HG03108 (cell line): Measurements from ENCODE around the gene CAMK2G.

Source experiments
- ATAC-seq: cut with Tn5 transposase; IDR thresholded peaks from one replicate; pipeline ENCODE4 v1.9.1; 2021; ENCODE audit warnings: moderate library complexity; ENCODE audit not compliant: unreplicated experiment

CAMK2G gene

DNA sequence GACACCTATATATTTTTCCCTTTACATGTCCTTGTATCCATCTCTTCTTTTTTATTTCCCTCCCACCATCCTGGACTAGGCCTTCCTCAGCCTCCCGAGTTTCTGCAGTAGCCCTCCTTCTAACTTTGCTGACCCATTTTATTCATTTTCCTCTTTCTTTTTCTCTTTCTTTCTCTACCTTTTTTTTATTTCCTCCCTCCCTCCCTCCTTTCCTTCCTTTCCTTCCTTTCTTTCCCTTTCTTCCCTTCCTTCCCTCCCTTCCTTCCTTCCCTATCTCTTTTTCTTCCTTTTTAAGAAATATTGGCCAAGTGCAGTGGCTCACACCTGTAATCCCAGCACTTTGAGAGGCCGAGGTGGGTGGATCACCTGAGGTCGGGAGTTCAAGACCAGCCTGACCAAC is 9.7 kb upstream of the CAMK2G start:
- ATAC-seq, result no peak

GRCh38 chr10:73881221-73881919 is 7.0 kb upstream of the CAMK2G start:
- ATAC-seq, result no peak

GRCh38 chr10:73879296-73880173 is 5.2 kb upstream of the CAMK2G start:
- ATAC-seq, result peak; percentile 78

DNA sequence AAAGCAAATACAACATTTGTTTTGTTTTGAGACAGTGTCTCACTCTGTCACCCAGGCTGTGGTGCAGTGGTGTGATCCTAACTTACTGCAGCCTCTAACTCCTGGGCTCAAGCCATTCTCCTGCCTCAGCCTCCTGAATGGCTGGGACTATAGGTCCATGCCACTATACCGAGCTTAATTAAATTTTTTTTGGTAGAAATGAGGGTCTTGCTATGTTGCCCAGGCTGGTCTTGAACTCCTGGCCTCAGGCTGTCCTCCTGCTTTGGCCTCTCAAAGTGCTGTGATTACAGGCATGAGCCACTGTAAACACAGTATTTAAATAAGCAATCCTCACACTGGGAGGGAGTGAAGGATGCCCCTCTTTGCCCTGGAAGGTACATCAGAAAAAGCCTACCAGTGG is 4.0 kb upstream of the CAMK2G start:
- no peak for ATAC-seq

- ATAC-seq, result no peak
Measured at GRCh38 chr10:73877533-73878160, 3.3 kb upstream of the CAMK2G start.

GRCh38 chr10:73876971-73877370 is 2.6 kb upstream of the CAMK2G start:
- ATAC-seq, result no peak

DNA sequence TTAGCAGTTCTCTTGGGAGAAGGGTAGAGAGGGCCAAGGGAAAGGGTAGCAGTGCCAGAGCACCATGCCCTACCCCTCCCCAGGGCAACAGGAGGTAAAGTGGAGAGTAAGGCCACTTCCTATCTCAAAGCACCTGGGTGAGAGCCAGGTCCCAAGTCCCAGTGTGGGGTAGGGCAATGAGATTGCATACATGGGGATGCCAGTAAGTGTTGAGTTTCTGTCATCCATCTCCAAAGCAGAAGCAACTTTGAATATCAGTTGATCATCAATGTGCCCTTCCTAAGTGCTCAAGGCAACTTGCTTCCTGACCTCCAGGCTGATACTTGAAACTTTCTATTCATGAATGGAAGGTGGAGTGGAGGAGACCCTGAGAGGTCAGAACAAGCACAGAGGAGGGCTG is 2.2 kb upstream of the CAMK2G start:
- no peak for ATAC-seq

GRCh38 chr10:73876157-73876556 is 1.8 kb upstream of the CAMK2G start:
- ATAC-seq, result no peak

DNA sequence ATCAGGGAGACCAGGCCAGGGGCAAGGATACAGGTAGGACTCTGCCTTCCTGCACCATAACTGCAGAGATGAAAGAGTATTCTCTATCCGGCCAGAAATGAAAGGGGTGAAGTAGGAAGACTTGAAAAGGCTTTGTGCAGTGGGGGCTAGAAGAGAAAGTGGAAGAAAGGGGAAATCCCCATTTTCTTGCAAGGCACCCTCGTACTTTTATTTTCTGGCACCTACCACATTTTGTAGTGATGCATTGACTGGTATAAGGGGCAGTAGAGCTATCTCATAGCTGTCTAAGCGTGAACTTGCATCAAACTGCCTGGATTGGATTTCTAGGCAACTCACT is 752 bp upstream of the CAMK2G start:
- ATAC-seq, result peak; percentile 8

DNA sequence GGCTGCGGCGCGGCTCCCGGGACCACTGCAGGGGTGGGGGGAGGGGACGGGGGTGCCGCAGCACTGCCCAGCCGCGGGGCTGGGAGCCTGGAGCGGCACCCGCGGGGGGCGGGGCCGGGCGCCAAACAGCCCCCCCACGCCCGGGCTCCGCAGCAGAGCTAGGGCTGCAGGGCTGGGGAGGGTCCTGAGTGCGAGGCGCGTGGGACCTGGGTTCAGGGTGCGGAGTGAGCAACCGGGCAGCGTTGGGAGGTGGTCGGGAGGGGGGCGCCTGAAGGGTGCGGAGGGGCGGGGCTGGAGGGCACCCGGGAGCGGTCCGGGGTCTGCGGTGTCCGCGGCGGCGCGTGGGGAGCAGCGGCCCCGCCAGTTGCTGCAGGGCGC is 528 bp downstream of the CAMK2G start:
- ATAC-seq, result no peak

- ATAC-seq, result no peak
Measured at GRCh38 chr10:73873142-73873837, 1.1 kb downstream of the CAMK2G start.

- no peak for ATAC-seq
Measured at GRCh38 chr10:73872190-73872710, 2.1 kb downstream of the CAMK2G start.

DNA sequence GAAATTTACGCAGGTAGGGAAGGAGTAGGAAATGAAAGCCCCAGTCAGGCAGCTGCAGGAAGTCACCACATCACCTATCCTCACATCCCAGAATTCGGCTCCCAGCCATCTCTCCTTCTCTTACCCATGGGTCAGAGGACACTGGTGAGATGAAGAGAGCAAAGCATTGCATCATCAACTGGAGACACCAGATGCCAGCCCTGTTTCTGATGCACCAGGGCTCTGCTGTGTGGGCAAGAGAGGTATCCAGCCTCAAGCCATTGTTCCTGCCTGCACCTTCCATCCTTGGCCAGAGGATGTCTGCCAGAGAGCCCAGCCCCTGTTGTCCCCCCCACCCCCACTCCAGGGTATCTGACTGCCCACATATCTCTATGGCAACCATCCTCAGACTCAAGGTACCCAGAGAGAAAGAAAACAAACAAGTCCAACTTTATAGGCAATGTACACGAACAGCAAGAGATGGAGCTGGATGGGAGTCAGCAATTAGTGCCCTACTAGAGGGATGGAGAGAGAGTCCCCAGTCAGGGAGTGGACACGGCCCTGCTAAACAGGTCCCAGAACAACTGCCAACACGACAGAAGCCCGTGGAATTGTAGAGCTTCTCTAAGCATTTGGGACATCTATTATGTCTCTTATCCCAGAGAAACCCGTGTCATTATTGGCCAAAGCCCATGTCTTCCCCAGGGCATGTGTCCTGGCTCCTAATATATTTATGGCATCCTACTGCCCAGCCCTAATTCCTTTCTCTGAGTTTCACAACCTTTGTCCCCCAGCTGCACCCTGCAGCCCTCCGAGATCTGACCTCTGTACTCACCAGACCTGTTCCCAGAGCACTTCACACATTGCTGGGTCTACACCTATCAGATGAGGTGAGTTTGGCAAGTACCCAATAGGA is 2.8 kb downstream of the CAMK2G start:
- no peak for ATAC-seq

DNA sequence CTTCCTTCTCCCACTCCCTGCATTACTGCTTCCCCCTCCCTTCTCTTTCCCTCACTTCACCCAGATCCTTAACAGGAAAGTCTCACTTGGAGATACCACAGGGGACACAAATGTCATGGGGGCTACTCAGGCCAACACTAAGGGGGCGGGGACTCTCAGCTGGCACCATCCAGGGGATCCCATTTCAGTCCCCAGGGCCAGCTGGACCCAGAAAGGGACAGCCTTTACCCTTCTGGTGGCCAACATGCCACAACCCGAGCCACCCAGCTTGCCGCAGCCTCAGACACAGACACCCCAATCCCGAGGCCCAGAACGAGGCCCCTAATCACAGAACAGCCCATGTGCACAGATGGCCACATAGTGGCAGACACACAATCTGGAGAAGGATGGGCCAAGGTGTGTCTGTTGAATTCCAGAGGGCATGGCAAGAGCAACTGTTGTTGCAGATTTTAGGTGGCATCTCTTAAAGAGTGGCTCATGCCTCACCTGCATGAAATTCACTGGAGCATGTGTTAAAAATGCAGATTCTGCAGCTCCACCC is 5.6 kb downstream of the CAMK2G start:
- no peak for ATAC-seq

- ATAC-seq, result no peak
Measured at GRCh38 chr10:73867871-73868631, 6.3 kb downstream of the CAMK2G start.

GRCh38 chr10:73867126-73867807 is 7.1 kb downstream of the CAMK2G start:
- ATAC-seq, result no peak

DNA sequence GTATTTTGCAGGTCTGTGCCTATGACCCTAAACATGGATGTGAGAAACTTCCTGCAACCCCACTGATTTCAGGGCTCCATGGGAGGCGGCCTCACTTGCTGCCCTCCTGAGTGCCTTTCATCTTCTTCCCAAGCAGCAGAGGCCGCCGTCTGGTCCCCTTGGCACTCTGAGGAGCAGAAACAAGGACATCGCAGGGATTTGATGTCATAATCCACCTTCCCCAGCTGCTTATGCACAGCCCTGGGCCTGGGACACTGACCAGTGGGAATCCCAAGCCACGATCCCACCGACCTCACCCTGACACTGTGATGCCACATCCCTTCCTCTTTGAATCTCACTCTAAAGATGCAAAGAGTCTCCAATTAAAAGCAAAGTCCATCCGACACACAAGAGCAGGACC is 7.7 kb downstream of the CAMK2G start:
- no peak for ATAC-seq
